K562 (cell line): ENCODE results near the gene SIRT3. TPM values are rescaled to one million over a fixed set of nuclear protein-coding genes. Genes with fewer than 3 reads are reported as not detected.

Experiments
- CHAMP1 ChIP-seq: fragments of 450-650 bp; IDR thresholded peaks from 2 replicates; pipeline ENCODE4 v1.6.1; 2016; ENCODE audit warnings: mild to moderate bottlenecking
- DACH1 ChIP-seq: fragments of 450-650 bp; IDR thresholded peaks from 2 replicates; pipeline ENCODE4 v1.6.1; 2018; ENCODE audit not compliant: partially characterized antibody
- GABPA ChIP-seq: fragments of 200-800 bp; sonication (Bioruptor generic); conservative IDR thresholded peaks from 2 replicates; pipeline ENCODE4 v1.6.1; 2016; ENCODE audit warnings: low read depth, missing genetic modification characterization, missing compliant biosample characterization
- GATA2 ChIP-seq: sonication (generic); formaldehyde crosslinking; IDR thresholded peaks from 2 replicates; pipeline ENCODE4 v1.4.0; 2020; ENCODE audit warnings: mild to moderate bottlenecking, missing genetic modification reagents
- GTF2B ChIP-seq: IDR thresholded peaks from 2 replicates; pipeline ENCODE4 v1.6.1; 2011; ENCODE audit not compliant: insufficient read length; ENCODE audit errors: extremely low read depth
- HDGF ChIP-seq: fragments of 450-650 bp; IDR thresholded peaks from 2 replicates; pipeline ENCODE4 v1.6.1; 2016
- MCM7 ChIP-seq, 2 experiments: fragments of 450-650 bp; IDR thresholded peaks; 2 replicates each; pipeline ENCODE4 v1.6.1; 2016 to 2018
- MED1 ChIP-seq: sonication (generic); formaldehyde crosslinking; IDR thresholded peaks from 2 replicates; pipeline ENCODE4 v1.8.1; 2023; ENCODE audit warnings: missing genetic modification reagents, borderline replicate concordance
- MTA1 ChIP-seq: fragments of 450-650 bp; IDR thresholded peaks from 2 replicates; pipeline ENCODE4 v1.6.1; 2017; ENCODE audit warnings: borderline replicate concordance
- MTF1 ChIP-seq: fragments of 250-450 bp; sonication (Bioruptor Pico); IDR thresholded peaks from 2 replicates; pipeline ENCODE4 v1.9.0; 2021; ENCODE audit warnings: moderate library complexity, mild to moderate bottlenecking, inconsistent platforms, borderline replicate concordance
- NCOA4 ChIP-seq: fragments of 450-650 bp; IDR thresholded peaks from 2 replicates; pipeline ENCODE4 v1.6.1; 2018; ENCODE audit warnings: mild to moderate bottlenecking; ENCODE audit not compliant: partially characterized antibody
- NFIX ChIP-seq: fragments of 250-450 bp; sonication (Bioruptor Pico); IDR thresholded peaks from 2 replicates; pipeline ENCODE4 v1.4.0; 2020; ENCODE audit warnings: low read depth, mild to moderate bottlenecking, moderate library complexity
- PTRF ChIP-seq: fragments of 450-650 bp; IDR thresholded peaks from 2 replicates; pipeline ENCODE4 v1.6.1; 2016; ENCODE audit warnings: mild to moderate bottlenecking, missing genetic modification characterization, missing compliant biosample characterization
- RBBP5 ChIP-seq: fragments of 200-600 bp; sonication (generic); IDR thresholded peaks from 2 replicates; pipeline ENCODE4 v1.6.1; 2012; ENCODE audit warnings: borderline replicate concordance, mild to moderate bottlenecking, low read length, control low read depth, inconsistent platforms; ENCODE audit not compliant: insufficient read depth, poor library complexity, severe bottlenecking
- RBM34 ChIP-seq: fragments of 200-400 bp; formaldehyde crosslinking; IDR thresholded peaks from 2 replicates; pipeline ENCODE4 v1.6.1; 2018; ENCODE audit warnings: low read length, borderline replicate concordance; ENCODE audit not compliant: insufficient read depth
- SMAD2 ChIP-seq: fragments of 150-350 bp; IDR thresholded peaks from 2 replicates; pipeline ENCODE4 v1.6.1; 2014; ENCODE audit warnings: low read depth, mild to moderate bottlenecking, low read length
- SPI1 ChIP-seq: IDR thresholded peaks from 2 replicates; pipeline ENCODE4 v1.6.1; 2011; ENCODE audit warnings: low read depth, low read length, control low read depth, borderline replicate concordance
- TAF7 ChIP-seq: fragments of 450-650 bp; IDR thresholded peaks from 2 replicates; pipeline ENCODE4 v1.6.1; 2016; ENCODE audit warnings: missing genetic modification characterization, missing compliant biosample characterization
- TARDBP ChIP-seq: fragments of 450-650 bp; IDR thresholded peaks from 2 replicates; pipeline ENCODE4 v1.6.1; 2016
- TOE1 ChIP-seq, 2 experiments: fragments of 450-650 bp in 1 of 2; sonication (generic) in 1 of 2; formaldehyde crosslinking in 1 of 2; IDR thresholded peaks; 2 replicates each; pipeline versions ENCODE4 v1.7.1 to v1.8.0; 2016 to 2022; ENCODE audit warnings: borderline replicate concordance in 2 of 2, mild to moderate bottlenecking in 2 of 2, antibody characterized with exemption in 1 of 2, inconsistent platforms in 1 of 2, low read depth in 1 of 2, missing genetic modification reagents in 1 of 2, moderate library complexity in 1 of 2
- U2AF1 ChIP-seq: fragments of 200-400 bp; formaldehyde crosslinking; optimal IDR thresholded peaks from 2 replicates; pipeline ENCODE3; 2017; ENCODE audit warnings: mild to moderate bottlenecking, low read depth, low read length, moderate library complexity
- ZFP91 ChIP-seq: sonication (generic); formaldehyde crosslinking; IDR thresholded peaks from 2 replicates; pipeline ENCODE4 v1.8.0; 2022; ENCODE audit warnings: mild to moderate bottlenecking, missing genetic modification reagents
- ZNF12 ChIP-seq: sonication (generic); formaldehyde crosslinking; IDR thresholded peaks from 2 replicates; pipeline ENCODE4 v1.4.0; 2020; ENCODE audit warnings: mild to moderate bottlenecking, missing genetic modification reagents
- ZNF780A ChIP-seq: fragments of 250-450 bp; sonication (Bioruptor Pico); IDR thresholded peaks from 2 replicates; pipeline ENCODE4 v1.5.0; 2021; ENCODE audit warnings: mild to moderate bottlenecking
- polyA plus RNA-seq, 8 experiments: library from polyadenylated mRNA; depleted of rRNA in 4 of 8; stranded (reverse) in 5 of 8; unstranded in 3 of 8; fragments of >200 nt; fragmentation: Nextera tagmentation in 2 of 8; fragmentation: Illumina TruSeq in 1 of 8; extraction: Ambion mirVana in 2 of 8; extraction: Trizol in 1 of 8; gene quantifications; 2 replicates each; pipeline versions ENCODE4 v1.2.1 to v1.2.3, GENCODE V29; 2011 to 2014; ENCODE audit warnings: inconsistent platforms in 1 of 8, missing spikeins in 1 of 8
- total RNA-seq, 7 experiments: library from RNA; depleted of rRNA in 6 of 7; stranded (reverse); fragments of >200 nt in 6 of 7; fragmentation: Illumina TruSeq in 2 of 7; extraction: Trizol in 2 of 7; gene quantifications; 2 replicates each; pipeline versions ENCODE4 v1.2.1 to v1.2.3, GENCODE V29; 2011 to 2021; ENCODE audit warnings: low replicate concordance in 1 of 7

Gene SIRT3
- total and polyA plus RNA-seq, 9 of the 15 experiments (the other 6 are each of a cell fraction or from before 2014, with no cell fraction given): 1.9 to 27.5 (median 14.5) TPM

GRCh38 chr11:236774-237767 is 929 bp upstream of the SIRT3 start, which contains the start of gene PSMD13 (continued):
- TF ChIP-seq NCOA4 (no peak), ZNF12 (0 out of 2 replicates have a peak, but pooled peaks have one; percentile 16), MED1 (no peak), TOE1 (IDR thresholded peaks at IDR 0.05; ENCODE audit: borderline replicate concordance) (peak; percentile 9; the same call in 1 of the 2 replicates), TOE1 (CRISPR knock-in tag; IDR thresholded peaks at IDR 0.05; ENCODE audit: borderline replicate concordance, low read depth) (peak; percentile 16; the same call in 1 of the 2 replicates), HDGF (no peak), NFIX (CRISPR knock-in tag) (no peak), GABPA (peak; percentile 96), PTRF (tag) (no peak), U2AF1 (no peak), GTF2B (no peak), DACH1 (no peak), MCM7 (IDR thresholded peaks at IDR 0.05) (no peak), GATA2 (CRISPR knock-in tag) (no peak), RBBP5 (peak; percentile 97), SPI1 (0 out of 2 replicates have a peak, but pooled peaks have one; percentile 38), ZFP91 (CRISPR knock-in tag) (no peak), RBM34 (no peak), MTF1 (CRISPR knock-in tag) (no peak), ZNF780A (CRISPR knock-in tag) (no peak), MTA1 (no peak), SMAD2 (no peak), CHAMP1 (no peak), TARDBP (no peak), TAF7 (tag) (no peak)
